Osteoblast (primary cell): ENCODE results near the gene RBFOX2. TPM values are rescaled to one million over a fixed set of nuclear protein-coding genes. Genes with fewer than 3 reads are reported as not detected.

Source experiments
- DNase-seq: peaks from one replicate; pipeline ENCODE4 v3.0.0; 2011; ENCODE audit warnings: low spot score, mixed read lengths; ENCODE audit not compliant: insufficient read length; ENCODE audit errors: missing footprints
- H2AFZ ChIP-seq: 2 replicates; pipeline ENCODE4 v1.6.0; 2011; ENCODE audit warnings: mild to moderate bottlenecking, low read length
- H3K27ac ChIP-seq: 2 replicates; pipeline ENCODE4 v1.5.1; 2011; ENCODE audit warnings: mild to moderate bottlenecking, low read depth, low read length, moderate library complexity
- H3K27me3 ChIP-seq: 2 replicates; pipeline ENCODE4 v1.6.0; 2012; ENCODE audit warnings: mild to moderate bottlenecking, control low read depth, inconsistent platforms, low read length, moderate library complexity; ENCODE audit not compliant: insufficient read depth
- H3K36me3 ChIP-seq: 2 replicates; pipeline ENCODE4 v1.5.1; 2011; ENCODE audit warnings: mild to moderate bottlenecking, low read length, control low read depth, moderate library complexity; ENCODE audit not compliant: insufficient read depth
- H3K4me1 ChIP-seq: 2 replicates; pipeline ENCODE4 v1.5.1; 2011; ENCODE audit warnings: mild to moderate bottlenecking, low read length, control low read depth, moderate library complexity; ENCODE audit not compliant: insufficient read depth
- H3K4me2 ChIP-seq: 2 replicates; pipeline ENCODE4 v1.6.0; 2011; ENCODE audit warnings: mild to moderate bottlenecking, low read length; ENCODE audit not compliant: insufficient read depth
- H3K4me3 ChIP-seq: fragments of 200-600 bp; sonication (generic); 3 replicates; pipeline ENCODE4 v1.5.1; 2012; ENCODE audit warnings: mild to moderate bottlenecking, low read length, inconsistent platforms; ENCODE audit not compliant: insufficient read depth
- H3K79me2 ChIP-seq: 2 replicates; pipeline ENCODE4 v1.6.0; 2012; ENCODE audit warnings: mild to moderate bottlenecking, low read length, control low read depth, inconsistent platforms; ENCODE audit not compliant: insufficient read depth
- H3K9me3 ChIP-seq: 2 replicates; pipeline ENCODE4 v1.5.1; 2011; ENCODE audit warnings: low read depth, low read length, control low read depth
- H4K20me1 ChIP-seq: 2 replicates; pipeline ENCODE4 v1.6.0; 2012; ENCODE audit warnings: mild to moderate bottlenecking, low read length, control low read depth; ENCODE audit not compliant: insufficient read depth
- CTCF ChIP-seq: IDR thresholded peaks from 2 replicates; pipeline ENCODE4 v1.5.1; 2011; ENCODE audit warnings: mild to moderate bottlenecking, low read depth, low read length, moderate library complexity; ENCODE audit errors: extremely low read depth
- total RNA-seq: library from RNA; depleted of rRNA; stranded (reverse); fragments of >200 nt; gene quantifications from 2 replicates; pipeline ENCODE4 v1.2.3, GENCODE V29; 2012

The RBFOX2 gene
- total RNA-seq, 1 donor: 171 TPM

GRCh38 chr22:35729309-35729698, 299.3 kb downstream of the RBFOX2 start:
- H3K27me3 ChIP-seq: peaks cover 2% of the 10 kb centered on the region
- DNase-seq: no peak
- TF ChIP-seq CTCF: no peak

GRCh38 chr22:35728639-35729308, 299.9 kb downstream of the RBFOX2 start:
- Histone ChIP-seq H3K4me2 (no peak overlapping the region), H4K20me1 (no peaks in the 10 kb centered on the region), H3K27ac (no peak overlapping the region), H3K27me3 (peaks cover 2% of the 10 kb centered on the region), H2AFZ (no peak overlapping the region), H3K79me2 (no peaks in the 10 kb centered on the region), H3K36me3 (no peaks in the 10 kb centered on the region), H3K9me3 (no peaks in the 10 kb centered on the region), H3K4me1 (peaks cover 2% of the 10 kb centered on the region), H3K4me3 (no peak overlapping the region)
- no peak for DNase-seq
- no peak for TF ChIP-seq CTCF

More at GRCh38 chr22:35729309-35729698, 299.3 kb downstream of the RBFOX2 start:
- no peak overlapping the region for H3K27ac ChIP-seq
- H3K79me2 ChIP-seq: no peaks in the 10 kb centered on the region
- no peaks in the 10 kb centered on the region for H3K9me3 ChIP-seq
- no peak overlapping the region for H3K4me2 ChIP-seq
- H4K20me1 ChIP-seq: no peaks in the 10 kb centered on the region
- H3K36me3 ChIP-seq: no peaks in the 10 kb centered on the region
- H3K4me1 ChIP-seq: no peaks in the 10 kb centered on the region
- no peak overlapping the region for H3K4me3 ChIP-seq
- H2AFZ ChIP-seq: no peak overlapping the region

- Histone ChIP-seq H3K4me1 (peaks cover 10% of the 10 kb centered on the region), H3K9me3 (no peaks in the 10 kb centered on the region), H4K20me1 (no peaks in the 10 kb centered on the region), H3K36me3 (no peaks in the 10 kb centered on the region), H2AFZ (no peak overlapping the region), H3K4me3 (no peak overlapping the region), H3K27me3 (peaks cover 2% of the 10 kb centered on the region), H3K4me2 (no peak overlapping the region), H3K79me2 (no peaks in the 10 kb centered on the region), H3K27ac (no peak overlapping the region)
- no peak for DNase-seq
- no peak for TF ChIP-seq CTCF
Observed at GRCh38 chr22:35727436-35727835, 301.2 kb downstream of the RBFOX2 start.

GRCh38 chr22:35726933-35727332, 301.7 kb downstream of the RBFOX2 start:
- Histone ChIP-seq H3K27me3 (peaks cover 2% of the 10 kb centered on the region), H2AFZ (no peak overlapping the region), H3K4me1 (peaks cover 10% of the 10 kb centered on the region), H3K9me3 (no peaks in the 10 kb centered on the region), H3K4me3 (no peak overlapping the region), H3K4me2 (no peak overlapping the region), H4K20me1 (no peaks in the 10 kb centered on the region), H3K36me3 (no peaks in the 10 kb centered on the region), H3K27ac (no peak overlapping the region), H3K79me2 (no peaks in the 10 kb centered on the region)
- no peak for TF ChIP-seq CTCF
- no peak for DNase-seq
